ENCODE results near the gene PGLYRP4.

- TF ChIP-seq FOXM1 (IDR thresholded peaks at IDR 0.05; ENCODE audit: borderline replicate concordance) (no peak), ZNF384 (IDR thresholded peaks at IDR 0.05) (no peak), SP1 (IDR thresholded peaks at IDR 0.05) (no peak), HDGF (IDR thresholded peaks at IDR 0.05; ENCODE audit: borderline replicate concordance) (no peak), TARDBP (IDR thresholded peaks at IDR 0.05) (no peak), ELF4 (IDR thresholded peaks at IDR 0.05) (no peak), LEF1 (IDR thresholded peaks at IDR 0.05; ENCODE audit: borderline replicate concordance) (no peak), SUZ12 (IDR thresholded peaks at IDR 0.05) (no peak), ARNT (IDR thresholded peaks at IDR 0.05) (no peak), FOXA1 (IDR thresholded peaks at IDR 0.05) (no peak), PKNOX1 (IDR thresholded peaks at IDR 0.05) (no peak), BHLHE40 (IDR thresholded peaks at IDR 0.05; ENCODE audit: borderline replicate concordance) (no peak), L3MBTL2 (conservative IDR thresholded peaks at IDR 0.05) (no peak), FOXK2 (IDR thresholded peaks at IDR 0.05) (no peak)
These were observed 45.8 kb upstream of the PGLYRP4 start for GRCh38 chr1:153394391-153394790.
